Glutamatergic neuron (in vitro differentiated cells): ENCODE data around the gene ADORA3. TPM values are rescaled to one million over a fixed set of nuclear protein-coding genes. Genes with fewer than 3 reads are reported as not detected.

Source experiments
- DNase-seq: peaks from one replicate; pipeline ENCODE4 v3.0.0; 2022
- H3K27ac Mint-ChIP-seq: one replicate; pipeline ENCODE4 v1.8.0; 2020; ENCODE audit warnings: mild to moderate bottlenecking, mixed read lengths, inconsistent platforms; ENCODE audit not compliant: unreplicated experiment
- H3K27me3 Mint-ChIP-seq: one replicate; pipeline ENCODE4 v1.8.0; 2020; ENCODE audit warnings: mild to moderate bottlenecking, moderate library complexity, mixed read lengths, inconsistent platforms; ENCODE audit not compliant: unreplicated experiment
- H3K36me3 Mint-ChIP-seq: one replicate; pipeline ENCODE4 v1.8.0; 2020; ENCODE audit warnings: mild to moderate bottlenecking, mixed read lengths, inconsistent platforms; ENCODE audit not compliant: unreplicated experiment
- H3K4me1 Mint-ChIP-seq: one replicate; pipeline ENCODE4 v1.8.0; 2020; ENCODE audit warnings: mild to moderate bottlenecking, low read depth, mixed read lengths, inconsistent platforms; ENCODE audit not compliant: unreplicated experiment
- H3K4me3 Mint-ChIP-seq: one replicate; pipeline ENCODE4 v1.8.0; 2020; ENCODE audit warnings: mild to moderate bottlenecking, mixed read lengths, inconsistent platforms; ENCODE audit not compliant: unreplicated experiment
- H3K9me3 Mint-ChIP-seq: one replicate; pipeline ENCODE4 v1.8.0; 2020; ENCODE audit warnings: mild to moderate bottlenecking, moderate library complexity, mixed read lengths, inconsistent platforms; ENCODE audit not compliant: unreplicated experiment
- CTCF ChIP-seq: fragments of 200-600 bp; sonication (generic); IDR thresholded peaks from one replicate; pipeline ENCODE4 v1.5.0; 2021; ENCODE audit not compliant: partially characterized antibody, unreplicated experiment
- total RNA-seq: library from RNA; stranded (reverse); fragmentation: NEBNext Ultra II Directional; extraction: Animal tissue kit (Norgen Biotek cat#: 25700); gene quantifications from one replicate; pipeline ENCODE4 v1.2.1, GENCODE V29; 2021; ENCODE audit not compliant: unreplicated experiment

The ADORA3 gene
- total RNA-seq, 1 donor from 2014 or later: not detected

- DNase-seq: no peak
- no peak overlapping the region for H3K4me3 Mint-ChIP-seq
- TF ChIP-seq CTCF: no peak
Measured at GRCh38 chr1:111513410-111514020, 10.1 kb upstream of the ADORA3 start.

GRCh38 chr1:111512931-111513330, 9.5 kb upstream of the ADORA3 start:
- H3K4me3 Mint-ChIP-seq: no peak overlapping the region
- TF ChIP-seq CTCF: no peak

More at GRCh38 chr1:111513410-111514020, 10.1 kb upstream of the ADORA3 start:
- Mint-ChIP-seq H3K4me1 (no peaks in the 10 kb centered on the region), H3K9me3 (peaks cover 3% of the 10 kb centered on the region), H3K27ac (no peak overlapping the region), H3K36me3 (no peaks in the 10 kb centered on the region), H3K27me3 (no peaks in the 10 kb centered on the region)

GRCh38 chr1:111512132-111512889, 8.9 kb upstream of the ADORA3 start:
- DNase-seq: no peak
- H3K27me3 Mint-ChIP-seq: no peaks in the 10 kb centered on the region
- no peaks in the 10 kb centered on the region for H3K4me1 Mint-ChIP-seq
- no peak for TF ChIP-seq CTCF
- H3K36me3 Mint-ChIP-seq: no peaks in the 10 kb centered on the region
- H3K27ac Mint-ChIP-seq: no peak overlapping the region
- no peak overlapping the region for H3K4me3 Mint-ChIP-seq
- peaks cover 3% of the 10 kb centered on the region for H3K9me3 Mint-ChIP-seq

More at GRCh38 chr1:111512931-111513330, 9.5 kb upstream of the ADORA3 start:
- DNase-seq: no peak
- Mint-ChIP-seq H3K27me3 (no peaks in the 10 kb centered on the region), H3K4me1 (no peaks in the 10 kb centered on the region), H3K9me3 (peaks cover 3% of the 10 kb centered on the region), H3K27ac (no peak overlapping the region), H3K36me3 (no peaks in the 10 kb centered on the region)

GRCh38 chr1:111511370-111511769, 7.9 kb upstream of the ADORA3 start:
- Mint-ChIP-seq H3K9me3 (peaks cover 1% of the 10 kb centered on the region), H3K36me3 (no peaks in the 10 kb centered on the region), H3K27ac (no peak overlapping the region), H3K4me3 (no peak overlapping the region), H3K4me1 (no peaks in the 10 kb centered on the region), H3K27me3 (no peaks in the 10 kb centered on the region)
- no peak for TF ChIP-seq CTCF
- DNase-seq: no peak

- H3K9me3 Mint-ChIP-seq: peaks cover 1% of the 10 kb centered on the region
- DNase-seq: no peak
- H3K36me3 Mint-ChIP-seq: no peaks in the 10 kb centered on the region
- H3K4me3 Mint-ChIP-seq: no peak overlapping the region
- H3K4me1 Mint-ChIP-seq: no peaks in the 10 kb centered on the region
- no peak for TF ChIP-seq CTCF
- no peak overlapping the region for H3K27ac Mint-ChIP-seq
- H3K27me3 Mint-ChIP-seq: peaks cover 3% of the 10 kb centered on the region
Measured at GRCh38 chr1:111509997-111510375, 6.6 kb upstream of the ADORA3 start.
